GM18909 (cell line): ENCODE measurements around the gene ASPN.

Experiments
- ATAC-seq: cut with Tn5 transposase; IDR thresholded peaks from one replicate; pipeline ENCODE4 v1.9.1; 2021; ENCODE audit warnings: mild to moderate bottlenecking; ENCODE audit not compliant: unreplicated experiment, poor library complexity

The ASPN gene

GRCh38 chr9:92478783-92479182 is 3.5 kb downstream of the ASPN start:
- ATAC-seq: no peak

GRCh38 chr9:92476962-92477361 is 5.3 kb downstream of the ASPN start:
- no peak for ATAC-seq

- ATAC-seq: no peak
These were observed 7.7 kb downstream of the ASPN start for GRCh38 chr9:92474587-92474986.

- ATAC-seq: no peak
These were observed 14.1 kb downstream of the ASPN start for GRCh38 chr9:92468206-92468605.

- ATAC-seq: no peak
These were observed 14.8 kb downstream of the ASPN start for GRCh38 chr9:92467511-92467910.

- no peak for ATAC-seq
These were observed 15.3 kb downstream of the ASPN start for GRCh38 chr9:92467041-92467440.

- ATAC-seq: no peak
These were observed 18.3 kb downstream of the ASPN start for GRCh38 chr9:92463984-92464383.

GRCh38 chr9:92463387-92463786 is 18.9 kb downstream of the ASPN start:
- no peak for ATAC-seq

GRCh38 chr9:92457576-92457975 is 24.7 kb downstream of the ASPN start:
- ATAC-seq: no peak

GRCh38 chr9:92455217-92455616 is 27.1 kb downstream of the ASPN start:
- no peak for ATAC-seq

- no peak for ATAC-seq
These were observed 35.8 kb downstream of the ASPN start for GRCh38 chr9:92446536-92446935.

GRCh38 chr9:92444841-92445240 is 37.5 kb downstream of the ASPN start:
- no peak for ATAC-seq

- ATAC-seq: no peak
These were observed 41.6 kb downstream of the ASPN start for GRCh38 chr9:92440751-92441046.

- no peak for ATAC-seq
These were observed 42.2 kb downstream of the ASPN start for GRCh38 chr9:92439921-92440750.

- no peak for ATAC-seq
These were observed 43.3 kb downstream of the ASPN start for GRCh38 chr9:92438900-92439526.

- ATAC-seq: no peak
These were observed 47.0 kb downstream of the ASPN start for GRCh38 chr9:92435263-92435662.

- no peak for ATAC-seq
These were observed 49.2 kb downstream of the ASPN start for GRCh38 chr9:92432972-92433548.

- ATAC-seq: no peak
These were observed 50.0 kb downstream of the ASPN start for GRCh38 chr9:92432350-92432749.

- ATAC-seq: no peak
These were observed 52.5 kb downstream of the ASPN start for GRCh38 chr9:92429836-92430235.

GRCh38 chr9:92426501-92427145 is 55.7 kb downstream of the ASPN start:
- no peak for ATAC-seq

GRCh38 chr9:92425474-92425873 is 56.8 kb downstream of the ASPN start:
- ATAC-seq: no peak
